HL-60 (cell line): ENCODE measurements around the gene ANKRD40.

Experiments used
- DNase-seq, 2 experiments: peaks; one replicate each; pipeline ENCODE4 v3.0.0-alpha.2; 2010 to 2020; ENCODE audit warnings: low read depth in 1 of 2, low spot score in 1 of 2
- H3K27ac ChIP-seq: fragments of 250-450 bp; sonication (Bioruptor Pico); replicated peaks from 2 replicates; pipeline ENCODE4 v1.5.1; 2020; ENCODE audit warnings: mild to moderate bottlenecking, moderate library complexity
- H3K27me3 ChIP-seq: fragments of 250-450 bp; sonication (Bioruptor Pico); 2 replicates; pipeline ENCODE4 v1.5.1; 2021; ENCODE audit warnings: mild to moderate bottlenecking, moderate library complexity; ENCODE audit not compliant: insufficient read depth, poor library complexity, severe bottlenecking
- H3K4me3 ChIP-seq: replicated peaks from 2 replicates; pipeline ENCODE4 v1.5.1; 2011; ENCODE audit warnings: mild to moderate bottlenecking, control low read depth, low read length; ENCODE audit not compliant: insufficient read depth
- CTCF ChIP-seq: IDR thresholded peaks from one replicate; pipeline ENCODE4 v1.5.1; 2011; ENCODE audit warnings: low read length, control low read depth, inconsistent platforms; ENCODE audit not compliant: insufficient read depth
- GABPA ChIP-seq: IDR thresholded peaks from 2 replicates; pipeline ENCODE4 v1.6.1; 2012; ENCODE audit warnings: low read depth
- POLR2AphosphoS5 ChIP-seq: IDR thresholded peaks from 2 replicates; pipeline ENCODE4 v1.6.1; 2012; ENCODE audit warnings: low read depth
- SPI1 ChIP-seq: IDR thresholded peaks from 2 replicates; pipeline ENCODE4 v1.6.1; 2012; ENCODE audit warnings: low read depth, mild to moderate bottlenecking, borderline replicate concordance
- TF ChIP-seq, protein P1 (sequence below): IDR thresholded peaks from 2 replicates; pipeline ENCODE4 v1.6.1; 2012; ENCODE audit warnings: low read depth; ENCODE audit not compliant: insufficient replicate concordance

The ANKRD40 gene

DNA sequence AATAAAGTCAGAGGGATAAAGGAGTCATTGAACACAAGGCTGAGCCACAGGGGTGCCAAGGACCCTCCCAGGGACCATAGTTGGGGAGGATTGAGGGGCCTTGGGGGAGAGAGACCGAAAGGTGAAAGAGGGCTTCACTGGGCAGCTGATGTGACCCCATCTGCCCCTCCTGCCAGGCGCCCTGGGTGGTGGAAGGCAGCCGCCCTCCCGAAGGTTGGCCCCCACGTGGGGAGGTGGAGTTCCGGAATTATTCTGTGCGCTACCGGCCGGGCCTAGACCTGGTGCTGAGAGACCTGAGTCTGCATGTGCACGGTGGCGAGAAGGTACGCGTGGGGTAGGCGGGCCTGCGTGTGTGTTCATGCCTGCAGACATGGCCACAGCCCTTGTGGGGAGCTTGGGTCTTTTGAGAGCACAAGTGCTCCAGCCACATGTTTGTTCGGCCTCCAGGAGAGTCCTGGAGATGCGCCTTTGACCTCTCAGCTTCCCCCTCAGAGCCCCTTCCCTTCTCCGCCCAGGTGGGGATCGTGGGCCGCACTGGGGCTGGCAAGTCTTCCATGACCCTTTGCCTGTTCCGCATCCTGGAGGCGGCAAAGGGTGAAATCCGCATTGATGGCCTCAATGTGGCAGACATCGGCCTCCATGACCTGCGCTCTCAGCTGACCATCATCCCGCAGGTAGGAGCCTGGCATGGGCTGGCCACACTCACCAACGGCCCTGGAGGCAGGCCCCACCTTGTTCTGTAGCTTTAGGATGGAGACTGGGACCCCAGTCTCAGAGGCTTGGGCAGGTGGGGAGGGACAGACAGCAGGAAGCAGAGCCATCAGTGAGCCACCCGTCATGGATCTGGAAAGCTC lies 24.1 kb downstream of the ANKRD40 start:
- H3K27me3 ChIP-seq, result peaks cover 8% of the 10 kb centered on the region
- H3K27ac ChIP-seq, result no peak overlapping the region
- H3K4me3 ChIP-seq, result no peak overlapping the region
- no peak for DNase-seq
- no peak for TF ChIP-seq CTCF

- no peak for DNase-seq
- Histone ChIP-seq H3K27me3 (peaks cover 8% of the 10 kb centered on the region), H3K4me3 (no peak overlapping the region), H3K27ac (no peak overlapping the region)
- TF ChIP-seq SPI1 (no peak), GABPA (no peak), CTCF (no peak), POLR2AphosphoS5 (no peak)
- TF ChIP-seq, protein P1, sequence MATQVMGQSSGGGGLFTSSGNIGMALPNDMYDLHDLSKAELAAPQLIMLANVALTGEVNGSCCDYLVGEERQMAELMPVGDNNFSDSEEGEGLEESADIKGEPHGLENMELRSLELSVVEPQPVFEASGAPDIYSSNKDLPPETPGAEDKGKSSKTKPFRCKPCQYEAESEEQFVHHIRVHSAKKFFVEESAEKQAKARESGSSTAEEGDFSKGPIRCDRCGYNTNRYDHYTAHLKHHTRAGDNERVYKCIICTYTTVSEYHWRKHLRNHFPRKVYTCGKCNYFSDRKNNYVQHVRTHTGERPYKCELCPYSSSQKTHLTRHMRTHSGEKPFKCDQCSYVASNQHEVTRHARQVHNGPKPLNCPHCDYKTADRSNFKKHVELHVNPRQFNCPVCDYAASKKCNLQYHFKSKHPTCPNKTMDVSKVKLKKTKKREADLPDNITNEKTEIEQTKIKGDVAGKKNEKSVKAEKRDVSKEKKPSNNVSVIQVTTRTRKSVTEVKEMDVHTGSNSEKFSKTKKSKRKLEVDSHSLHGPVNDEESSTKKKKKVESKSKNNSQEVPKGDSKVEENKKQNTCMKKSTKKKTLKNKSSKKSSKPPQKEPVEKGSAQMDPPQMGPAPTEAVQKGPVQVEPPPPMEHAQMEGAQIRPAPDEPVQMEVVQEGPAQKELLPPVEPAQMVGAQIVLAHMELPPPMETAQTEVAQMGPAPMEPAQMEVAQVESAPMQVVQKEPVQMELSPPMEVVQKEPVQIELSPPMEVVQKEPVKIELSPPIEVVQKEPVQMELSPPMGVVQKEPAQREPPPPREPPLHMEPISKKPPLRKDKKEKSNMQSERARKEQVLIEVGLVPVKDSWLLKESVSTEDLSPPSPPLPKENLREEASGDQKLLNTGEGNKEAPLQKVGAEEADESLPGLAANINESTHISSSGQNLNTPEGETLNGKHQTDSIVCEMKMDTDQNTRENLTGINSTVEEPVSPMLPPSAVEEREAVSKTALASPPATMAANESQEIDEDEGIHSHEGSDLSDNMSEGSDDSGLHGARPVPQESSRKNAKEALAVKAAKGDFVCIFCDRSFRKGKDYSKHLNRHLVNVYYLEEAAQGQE, result no peak
These were observed 24.8 kb downstream of the ANKRD40 start for GRCh38 chr17:50682938-50683337.

DNA sequence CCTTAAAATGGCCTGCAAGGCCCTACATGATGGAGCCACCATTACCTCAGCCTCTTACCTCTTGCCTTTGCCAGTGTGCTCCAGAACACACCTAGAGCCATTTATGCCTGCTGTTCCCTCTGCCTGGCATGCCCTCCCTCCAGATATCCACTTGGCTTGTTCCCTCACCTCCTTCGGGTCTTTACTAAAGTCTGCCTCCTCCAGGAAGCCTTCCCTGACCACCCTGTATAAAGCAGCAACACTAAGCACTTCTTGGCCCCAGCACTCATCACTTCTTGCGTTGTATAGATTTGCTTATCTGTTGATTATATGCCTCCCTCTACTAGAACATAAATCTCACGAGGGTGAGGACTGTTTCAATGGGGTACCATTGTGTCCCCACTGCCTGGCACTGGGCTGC lies 25.3 kb downstream of the ANKRD40 start:
- peaks cover 8% of the 10 kb centered on the region for H3K27me3 ChIP-seq
- no peak for DNase-seq
- TF ChIP-seq POLR2AphosphoS5 (no peak), CTCF (no peak), SPI1 (no peak), GABPA (no peak)
- TF ChIP-seq, protein P1, result no peak
- H3K27ac ChIP-seq, result no peak overlapping the region
- H3K4me3 ChIP-seq, result no peak overlapping the region
